TTC549 (cell line): ENCODE results near the gene GPC4.

ENCODE experiments used
- FAIRE-seq: peaks from 2 replicates; lab custom pipeline; 2012; peaks lifted over from hg19 to GRCh38; lab: Jason Lieb, UNC

The GPC4 gene

DNA sequence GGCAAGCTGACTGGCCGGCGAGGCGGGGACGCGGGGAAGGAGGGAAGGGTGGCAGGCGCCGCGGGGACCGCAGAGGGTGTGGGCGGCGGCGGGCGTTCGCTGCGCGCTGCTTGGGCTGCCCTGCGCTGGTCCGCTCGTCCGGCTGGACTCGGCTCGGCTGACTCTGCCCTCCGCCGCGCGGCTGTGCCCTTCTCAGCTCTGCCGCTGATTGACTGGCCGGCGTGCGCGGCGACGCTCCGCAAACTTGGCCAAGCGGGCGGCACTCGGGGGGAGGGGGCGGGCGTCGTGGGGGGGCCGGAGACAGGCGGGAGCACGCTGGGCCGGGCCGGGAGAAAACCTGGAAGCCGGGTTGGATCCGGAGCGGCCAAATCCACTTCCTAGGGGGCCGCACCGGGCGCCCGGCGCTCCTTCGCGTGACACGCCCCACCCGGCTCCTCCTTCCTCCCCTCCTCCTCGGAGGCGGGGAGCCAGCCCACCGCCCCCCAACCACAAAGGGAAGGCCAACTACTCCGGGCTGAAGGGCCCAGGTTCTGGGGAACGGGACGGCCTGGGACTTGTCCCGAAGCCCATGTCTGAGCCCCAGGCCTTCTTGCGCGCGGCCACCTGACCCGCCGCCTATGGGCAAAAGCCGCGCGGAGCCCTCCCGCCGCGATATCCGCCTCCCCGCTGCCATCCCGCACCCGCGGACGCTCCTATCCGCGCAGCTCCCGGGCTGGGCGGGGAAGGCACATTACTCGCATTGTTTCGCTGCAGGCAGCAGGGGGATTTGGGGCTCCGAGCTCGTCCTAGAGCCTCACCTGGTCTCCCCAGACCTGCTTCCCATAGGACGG, at the start of gene GPC4:
Gene GPC4 (minus strand): TSS at position 214 of the 830 bp plus-strand sequence. CDS start 524 bp downstream, outside the sequence.
- no peak for FAIRE-seq

DNA sequence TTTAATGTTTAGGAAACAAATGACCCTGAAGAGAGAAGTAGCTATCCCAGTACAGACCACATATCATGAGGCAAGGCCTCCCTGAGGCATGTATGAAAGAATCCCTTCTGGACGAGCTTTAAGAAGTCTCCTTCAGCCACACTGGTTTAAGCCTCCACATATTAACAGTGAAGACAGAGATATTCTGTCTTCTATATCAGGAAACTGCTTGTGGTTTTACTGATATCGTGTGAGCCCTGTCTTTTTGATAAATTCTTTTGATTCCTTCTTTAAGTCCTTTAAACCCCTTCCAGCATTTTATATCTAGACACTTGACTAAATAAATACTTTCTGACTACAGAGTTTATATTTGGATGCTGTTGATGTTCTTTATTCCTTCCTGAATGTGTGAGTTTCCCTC, 45.9 kb upstream of the GPC4 start:
- no peak for FAIRE-seq

DNA sequence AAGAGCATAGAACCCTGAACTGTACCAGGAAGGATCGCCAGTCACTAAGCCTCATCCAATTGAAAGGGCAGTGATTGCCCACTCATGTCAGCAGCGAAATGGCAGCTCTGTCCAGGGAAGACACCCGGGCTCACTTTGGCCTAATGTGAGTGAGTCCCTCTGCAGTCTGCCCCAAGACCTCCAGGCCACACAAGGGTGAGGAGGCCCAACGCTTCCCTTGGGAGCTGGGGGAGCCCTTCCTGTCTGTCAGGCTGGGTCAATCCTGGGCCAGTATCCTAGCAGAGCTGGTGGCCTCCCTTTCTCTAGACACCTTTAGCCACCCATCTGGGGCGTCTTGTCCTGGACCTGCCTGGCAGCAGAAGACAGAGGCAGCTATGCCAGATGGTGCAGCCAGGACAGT, 39.6 kb upstream of the GPC4 start:
- no peak for FAIRE-seq

DNA sequence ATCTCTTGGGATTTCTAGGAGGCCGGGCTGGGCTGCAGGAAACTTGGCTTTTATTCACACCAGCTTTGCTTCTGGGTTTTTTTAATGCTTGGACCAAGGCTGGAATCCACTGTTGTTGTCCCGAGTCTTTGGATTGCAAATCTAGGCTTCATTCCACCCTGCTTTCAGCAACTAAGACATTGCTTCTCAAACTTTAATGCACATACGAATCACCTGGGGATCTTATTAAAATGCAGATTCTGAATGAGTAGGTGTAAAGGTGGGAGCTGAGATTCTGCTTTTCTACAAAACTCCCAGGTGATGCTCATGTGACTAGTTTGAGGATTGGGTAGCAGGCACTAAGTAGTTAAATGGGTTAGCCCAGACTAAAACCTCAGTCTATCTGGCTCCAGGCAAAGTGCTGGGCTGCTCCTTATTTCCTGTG, 39.2 kb upstream of the GPC4 start:
- no peak for FAIRE-seq

DNA sequence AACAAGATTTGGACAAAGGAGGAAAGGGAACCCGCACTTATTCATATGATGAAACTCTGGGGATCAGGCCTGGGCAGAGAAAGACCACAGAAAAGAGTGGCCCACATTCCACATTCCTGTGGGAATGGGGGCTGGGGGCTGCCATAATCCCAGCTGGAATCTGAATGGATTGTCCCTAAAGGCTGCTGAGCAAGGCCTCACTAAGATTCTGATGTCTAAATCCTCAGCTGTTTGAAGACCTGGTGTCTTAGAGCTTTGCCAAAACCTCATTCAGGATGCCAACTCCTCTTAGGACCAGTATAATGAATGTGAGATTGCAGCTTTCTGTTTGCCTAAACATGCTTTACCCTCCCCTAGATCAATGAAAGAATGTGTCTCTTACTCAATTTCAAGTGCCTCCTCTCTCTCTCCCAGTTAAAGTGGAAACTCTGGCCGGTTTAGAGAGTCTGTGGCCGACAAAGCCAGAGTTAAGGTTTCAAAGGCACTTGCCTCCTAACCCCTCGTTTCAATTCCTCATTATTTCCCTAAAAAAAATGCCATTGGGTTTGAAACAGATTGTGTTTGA, 33.3 kb upstream of the GPC4 start:
- FAIRE-seq = no peak

DNA sequence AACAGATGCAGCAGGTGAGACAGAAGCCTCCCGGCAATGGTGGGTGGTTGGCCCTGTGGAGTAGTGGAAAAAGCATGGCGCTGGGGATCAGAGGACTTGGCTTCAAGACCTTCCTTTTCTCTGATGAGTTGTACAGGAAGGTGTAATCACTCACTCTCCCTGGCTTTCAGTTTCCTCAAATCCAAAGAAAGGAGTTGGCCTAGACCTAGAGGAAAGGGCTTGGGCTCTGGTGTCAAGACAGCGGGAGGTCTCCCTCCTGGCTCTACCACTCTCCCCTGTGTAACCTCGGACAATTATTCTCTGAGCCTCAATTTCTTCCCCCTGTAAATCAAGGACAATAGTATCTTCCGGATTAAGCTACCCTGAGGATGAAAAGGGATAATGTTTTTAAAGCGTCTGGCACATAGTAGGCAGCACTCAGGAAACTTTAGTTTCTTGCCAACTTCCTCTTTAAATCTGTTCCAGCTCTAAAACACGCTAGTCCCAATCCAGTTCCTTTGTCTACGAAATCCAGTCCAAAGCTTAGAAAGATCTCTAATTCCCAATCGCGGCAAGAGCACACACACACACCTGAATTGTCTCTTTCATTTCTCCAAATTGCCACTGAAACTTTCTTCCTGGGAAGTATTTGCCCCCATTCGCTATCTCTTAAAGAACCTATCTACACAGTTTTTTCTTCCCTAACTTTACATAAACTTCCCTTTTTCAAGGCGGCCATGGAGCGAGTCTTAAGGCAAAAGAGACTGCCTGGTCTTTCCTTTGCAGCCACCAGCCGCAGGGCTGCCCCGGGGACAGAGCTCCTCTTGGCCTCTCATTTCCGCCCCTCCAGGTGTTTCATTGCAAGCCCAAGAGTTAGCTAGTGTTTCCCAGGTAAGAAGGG, 29.9 kb upstream of the GPC4 start:
- FAIRE-seq = no peak

DNA sequence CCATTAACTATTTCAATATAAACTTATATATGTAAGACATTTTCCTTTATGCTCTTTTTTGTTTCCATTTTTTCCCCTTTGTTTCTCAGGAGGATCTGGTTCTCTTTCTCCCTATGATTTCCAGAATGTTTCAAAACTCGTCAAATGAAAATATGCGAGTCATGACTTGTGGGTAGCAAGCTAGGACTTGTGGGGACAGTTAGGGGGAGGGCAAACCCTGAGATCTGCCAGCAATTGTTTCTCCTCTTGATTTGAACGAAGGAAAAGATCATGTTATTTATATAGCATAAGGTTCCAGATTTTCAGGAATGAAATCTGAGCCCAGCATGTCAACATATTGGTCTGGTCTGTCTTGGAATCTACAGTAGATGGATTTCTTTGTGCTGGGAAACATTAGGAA, 28.9 kb upstream of the GPC4 start:
- FAIRE-seq = no peak

DNA sequence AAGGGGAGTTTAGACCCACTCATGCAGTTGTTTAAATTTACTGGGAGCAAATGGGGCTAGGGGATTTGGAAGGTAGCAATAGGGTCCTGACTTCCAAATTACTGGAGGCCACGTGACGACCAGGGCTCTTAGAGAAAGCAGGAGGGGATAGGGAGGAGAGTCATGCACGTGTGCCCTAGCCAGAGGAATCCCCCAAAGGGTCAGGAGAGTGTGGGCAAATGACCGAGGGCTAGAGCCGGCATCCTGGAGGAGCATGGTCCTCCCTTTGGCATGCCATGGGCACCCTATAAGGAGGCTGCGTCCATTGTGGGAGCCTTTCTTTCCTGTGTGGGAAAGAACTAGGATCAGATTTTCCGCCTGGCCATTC, 25.5 kb upstream of the GPC4 start:
- no peak for FAIRE-seq

DNA sequence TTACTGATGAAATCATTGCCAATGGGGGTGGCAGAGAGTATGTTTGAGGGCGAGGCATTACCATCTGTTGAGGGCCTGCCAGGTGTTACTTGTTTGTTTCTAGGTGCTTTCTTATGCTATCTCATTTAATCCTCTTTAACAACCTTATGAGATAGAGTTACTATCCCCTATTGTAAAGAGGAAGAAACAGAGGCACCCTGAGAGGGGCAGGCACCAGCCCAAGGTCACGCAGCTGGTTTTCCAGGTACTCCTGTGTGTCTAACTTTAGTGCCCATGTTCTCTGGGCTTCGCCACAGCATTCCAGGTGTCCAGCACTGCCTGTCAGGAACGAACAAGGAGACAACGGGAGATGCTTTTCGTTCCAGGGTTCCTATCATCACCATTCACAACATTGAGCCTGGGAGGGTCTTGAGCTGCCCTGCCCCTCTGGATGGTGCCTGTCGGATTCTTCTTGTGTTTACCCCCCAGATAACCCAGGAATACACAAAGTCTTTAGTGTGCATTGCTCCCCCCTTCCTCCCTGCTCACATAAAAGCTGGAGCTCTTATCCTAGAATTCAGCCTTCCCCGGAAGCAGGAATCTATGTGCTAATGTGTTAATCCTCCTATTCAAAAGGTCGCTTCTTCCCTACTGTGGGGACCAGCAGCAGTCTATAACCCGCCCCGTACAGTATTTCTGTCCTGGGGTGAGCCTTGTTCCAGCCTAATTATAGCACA, 24.9 kb upstream of the GPC4 start:
- no peak for FAIRE-seq

DNA sequence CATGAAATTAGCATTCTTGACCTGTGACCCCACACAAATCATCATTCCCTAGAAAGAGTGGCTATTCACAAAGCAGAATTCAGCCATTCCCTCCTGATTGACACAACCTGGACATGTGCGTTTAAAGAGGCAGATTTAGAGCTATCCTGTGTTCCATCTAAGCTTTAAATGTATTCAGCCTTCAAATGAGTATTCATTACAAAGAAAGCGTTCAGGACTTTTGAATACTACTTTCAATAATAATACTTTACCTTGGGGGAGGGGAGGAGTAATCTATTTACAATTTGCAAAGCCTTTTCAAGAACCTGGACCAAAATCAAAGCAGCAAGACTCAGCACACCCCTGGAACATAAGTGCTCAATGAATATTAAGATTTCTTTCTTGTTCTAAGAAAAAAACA, 22.5 kb upstream of the GPC4 start:
- no peak for FAIRE-seq

DNA sequence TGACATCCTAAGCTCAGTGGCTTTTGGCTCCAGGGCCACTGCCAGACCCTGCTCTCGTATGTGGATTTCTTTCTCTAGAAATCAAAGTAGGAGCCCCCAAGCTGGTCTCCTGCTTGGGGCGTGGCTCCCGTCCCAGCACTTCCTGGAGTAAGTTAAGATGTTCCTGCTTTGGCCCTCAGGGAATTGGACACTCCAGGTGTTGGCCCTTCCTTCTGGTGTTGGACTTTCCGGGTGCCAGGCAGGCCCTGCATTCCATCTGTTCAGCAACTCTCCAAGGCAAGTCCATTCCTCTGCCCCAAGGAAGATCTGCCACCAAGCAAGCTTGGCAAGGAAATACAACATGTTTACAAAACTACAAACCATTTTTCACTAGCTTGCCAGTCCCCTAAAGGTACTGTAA, 22.1 kb upstream of the GPC4 start:
- no peak for FAIRE-seq

DNA sequence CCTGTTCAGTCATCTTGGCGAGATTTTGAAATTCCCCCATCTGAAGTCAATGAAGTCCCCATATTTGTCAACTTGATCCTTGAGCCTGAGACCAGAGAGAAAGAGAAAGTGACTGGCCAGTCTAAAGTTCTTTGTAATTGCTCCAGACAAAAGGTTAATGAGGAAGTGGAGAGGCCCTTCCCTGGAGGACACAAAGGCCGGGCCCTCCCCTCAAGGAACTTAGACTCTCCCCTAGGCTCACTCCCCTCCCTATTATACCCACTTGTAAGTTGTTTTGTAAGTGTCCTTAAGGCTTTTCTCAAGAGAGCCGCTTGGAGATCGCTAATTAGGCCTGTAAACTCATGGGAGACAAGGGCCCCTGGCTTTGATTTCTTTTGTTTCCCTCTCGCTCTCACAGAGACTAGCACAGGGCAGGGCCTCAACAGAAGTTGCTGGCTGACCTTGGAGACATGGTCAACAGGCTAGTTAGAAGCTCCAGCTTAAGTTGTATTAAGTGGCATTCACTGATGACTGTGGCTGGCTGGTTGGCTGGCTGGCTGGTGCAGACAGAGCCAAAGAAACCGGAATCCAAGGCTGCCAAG, 20.3 kb upstream of the GPC4 start:
- FAIRE-seq = no peak

DNA sequence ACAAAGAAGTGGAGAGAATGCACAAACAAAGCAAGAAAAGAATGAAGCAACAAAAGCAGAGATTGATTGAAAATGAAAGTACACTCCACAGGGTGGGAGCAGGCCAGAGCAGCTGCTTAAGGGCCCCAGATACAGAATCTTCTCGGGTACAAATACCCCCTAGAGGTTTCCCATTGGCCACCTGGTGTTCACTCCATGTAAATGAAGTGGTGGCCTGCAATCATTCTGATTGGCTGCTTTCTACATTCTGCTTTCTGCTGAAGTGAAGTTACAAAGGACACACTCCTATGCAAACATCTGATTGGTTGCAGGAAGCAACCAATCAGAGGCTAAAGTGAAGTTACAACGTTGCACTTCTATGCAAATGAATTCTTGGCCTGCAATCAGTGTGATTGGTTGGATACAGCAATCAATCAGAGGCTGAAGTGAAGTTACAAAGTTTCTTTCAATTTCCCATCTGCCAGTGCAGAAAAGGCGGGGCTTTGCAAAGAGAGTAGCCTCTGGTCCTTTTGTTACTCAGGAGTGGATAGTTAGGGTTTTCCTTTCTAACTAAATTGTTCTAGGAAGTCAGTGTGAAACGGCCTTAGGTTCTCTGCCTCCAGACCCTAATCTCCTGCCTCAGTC, 19.0 kb upstream of the GPC4 start:
- no peak for FAIRE-seq

DNA sequence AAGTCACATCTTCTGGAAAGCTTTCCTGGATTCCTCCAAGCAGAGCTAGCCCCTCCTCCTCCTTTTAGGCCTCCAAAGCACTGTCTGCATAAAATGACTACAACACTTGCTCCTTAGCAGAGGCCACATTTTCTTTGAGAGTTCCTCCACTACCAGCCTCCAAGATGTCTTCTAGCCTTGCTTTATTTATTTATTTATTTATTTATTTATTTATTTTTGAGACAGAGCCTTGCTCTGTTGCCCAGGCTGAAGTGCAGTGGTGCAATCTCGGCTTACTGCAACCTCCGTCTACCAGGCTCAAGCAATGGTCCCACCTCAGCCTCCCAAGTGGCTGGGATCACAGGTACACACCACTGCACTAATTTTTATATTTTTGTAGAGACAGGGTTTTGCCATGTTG, 4.6 kb upstream of the GPC4 start:
- FAIRE-seq = no peak

DNA sequence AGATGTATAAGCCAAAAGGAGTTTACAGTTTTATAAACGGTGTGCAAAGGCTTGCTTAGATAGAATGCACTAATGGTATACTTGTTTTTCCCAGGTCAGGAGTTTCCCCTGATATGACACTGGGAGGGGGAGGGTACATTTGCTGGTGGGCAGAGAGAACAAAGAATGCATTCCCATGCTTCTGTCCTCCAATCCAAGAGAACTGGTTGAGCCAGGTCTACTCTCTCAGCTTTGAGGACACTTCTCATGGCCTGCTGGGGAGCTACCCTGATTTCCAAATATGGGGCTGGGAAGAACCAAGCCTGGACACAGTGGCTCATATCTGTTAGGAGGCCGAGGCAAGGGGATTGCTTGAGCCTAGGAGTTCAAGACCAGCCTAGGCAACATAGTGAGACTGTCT, 3.3 kb upstream of the GPC4 start:
- no peak for FAIRE-seq

DNA sequence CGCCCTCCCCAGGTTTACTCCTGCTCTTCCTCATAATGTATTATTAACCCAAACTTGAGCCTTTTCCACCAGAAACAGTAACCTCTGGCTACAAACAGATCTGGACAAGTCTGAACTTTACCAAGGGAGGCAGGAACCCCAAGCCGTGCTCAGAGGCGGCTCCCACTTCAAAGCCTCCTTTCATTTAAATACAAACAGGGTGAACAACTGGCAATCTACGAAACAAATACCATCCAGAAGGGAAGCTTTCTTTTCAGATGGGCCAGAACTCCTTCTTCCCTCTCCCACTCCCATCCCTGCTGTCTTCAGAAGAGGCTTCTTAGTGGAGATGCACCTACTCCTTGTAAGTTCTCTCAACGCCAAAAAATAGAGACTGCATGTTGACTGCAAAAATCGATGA, 2.1 kb upstream of the GPC4 start:
- no peak for FAIRE-seq

DNA sequence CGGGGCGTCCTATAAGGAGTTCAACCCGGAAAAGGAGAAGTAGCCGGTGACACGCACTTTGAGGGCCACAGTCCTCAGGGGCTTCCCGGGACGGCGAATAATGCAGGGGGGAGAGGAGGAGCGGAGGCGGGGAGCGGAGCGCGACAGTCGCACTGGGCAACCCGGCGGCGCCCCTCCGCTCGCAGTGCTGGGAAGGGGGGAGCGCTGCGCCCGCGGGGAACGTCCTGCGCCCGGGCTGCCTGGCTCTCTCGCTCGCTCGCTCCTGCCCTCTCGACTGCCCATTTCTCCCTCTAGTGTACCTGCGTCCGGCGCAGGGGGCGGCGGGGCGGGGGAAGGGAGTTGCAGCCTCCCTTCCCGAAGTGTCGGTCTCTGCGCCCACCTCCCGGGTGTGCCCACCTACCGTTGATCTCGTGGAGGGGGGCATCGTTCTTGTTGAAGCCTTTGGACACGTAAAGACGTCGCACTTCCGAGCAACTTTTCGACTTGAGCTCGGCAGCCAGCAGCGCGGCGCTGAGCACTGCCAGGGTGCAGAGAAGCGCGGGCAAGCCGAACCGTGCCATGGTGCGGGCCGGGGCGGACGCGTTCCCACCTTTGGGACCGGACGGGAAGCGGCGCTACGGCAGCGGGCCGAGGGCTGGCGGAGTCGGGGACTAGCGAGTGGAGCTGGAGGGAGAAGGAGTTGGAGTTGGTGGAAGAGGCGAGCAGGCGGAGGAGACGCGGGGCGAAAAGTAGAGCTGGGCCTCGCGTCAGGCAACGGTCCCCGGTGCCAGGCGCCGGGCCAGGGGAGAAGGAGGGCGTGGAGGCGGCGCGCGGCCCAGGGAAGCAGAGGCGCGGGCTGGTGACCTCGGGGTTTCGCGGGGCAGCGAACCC, 648 bp downstream of the GPC4 start:
- no peak for FAIRE-seq

DNA sequence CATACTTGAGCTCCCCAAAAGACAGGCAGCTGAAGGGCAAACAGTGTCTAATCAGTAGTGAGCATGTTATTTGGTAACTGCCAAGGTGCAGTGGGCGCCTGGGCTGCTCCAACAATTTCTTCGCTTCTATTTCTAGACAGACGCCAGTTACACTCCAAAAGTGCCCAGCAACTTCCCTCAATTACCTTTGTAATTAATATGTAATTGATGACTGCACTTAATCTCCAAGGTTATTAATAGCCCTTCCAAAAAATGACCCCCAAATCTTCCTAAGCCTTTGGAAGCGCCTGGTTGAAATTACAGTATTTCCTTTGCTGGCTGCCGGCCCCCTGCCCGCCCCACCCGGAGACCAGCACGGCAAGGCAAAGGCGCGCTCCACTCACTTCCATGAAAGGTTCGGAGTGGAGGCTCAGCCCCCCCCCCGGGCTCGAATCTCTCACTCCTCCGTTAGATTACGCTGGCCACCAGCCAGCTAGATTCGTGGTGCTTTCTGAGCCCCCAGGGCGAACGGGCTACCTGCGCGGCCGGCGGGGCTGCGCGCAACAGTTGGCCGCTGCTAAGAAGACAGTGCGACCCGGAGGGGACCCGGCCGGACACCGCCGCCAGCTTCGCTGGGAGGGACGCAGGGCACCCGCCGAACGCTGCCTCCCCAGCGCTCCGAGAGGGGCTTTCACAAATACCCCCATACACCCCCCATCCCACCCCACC, 1.9 kb downstream of the GPC4 start:
- no peak for FAIRE-seq

DNA sequence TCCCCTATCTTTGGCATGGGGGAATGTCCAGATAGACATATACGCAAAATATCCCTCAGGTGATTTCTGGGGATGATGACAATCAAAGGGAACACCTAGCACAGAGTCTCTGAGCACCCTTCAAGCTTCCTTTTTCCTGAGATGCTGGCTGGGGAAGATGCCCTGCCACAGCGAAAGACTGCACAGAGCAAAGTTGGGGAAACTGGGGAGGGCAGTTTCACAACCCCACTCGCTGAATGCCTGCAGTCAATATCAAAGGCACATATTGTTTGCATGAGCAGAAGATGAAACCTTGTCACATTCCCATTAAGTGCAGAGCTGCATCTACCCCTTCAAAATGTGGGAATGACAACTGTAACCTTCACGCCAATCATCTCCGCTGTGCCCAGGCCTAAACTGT, 2.6 kb downstream of the GPC4 start:
- no peak for FAIRE-seq

DNA sequence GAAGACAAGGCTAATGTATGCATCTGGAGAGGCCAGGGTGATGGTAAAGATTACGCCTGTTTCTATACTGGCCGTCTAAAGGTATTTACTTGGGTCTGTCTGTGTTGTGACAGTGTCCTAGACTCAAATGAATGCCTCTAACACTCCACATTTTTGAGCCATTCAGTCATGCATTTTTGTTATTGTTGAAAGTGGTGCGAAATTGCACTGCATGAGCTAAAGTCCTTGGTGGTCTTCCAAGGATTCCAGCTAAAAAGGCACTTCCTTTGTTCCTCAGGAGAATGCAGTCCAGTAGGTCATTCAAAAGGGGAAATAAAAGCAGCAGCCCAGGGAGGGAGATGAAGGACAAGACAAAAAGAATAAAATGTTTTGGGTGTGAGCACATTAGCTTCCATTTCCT, 3.0 kb downstream of the GPC4 start:
- no peak for FAIRE-seq
